Naive thymus-derived CD4-positive, alpha-beta T cell (primary cell): ENCODE results near the gene FAM184B. TPM values are rescaled to one million over a fixed set of nuclear protein-coding genes. Genes with fewer than 3 reads are reported as not detected.
A peak's percentile ranks its signal among the peaks of the same experiment; 100 is the strongest.

Experiments
- ATAC-seq: fragments of 150-1000 bp; cut with Tn5 transposase; 2 replicates; pipeline ENCODE4 v1.10.0; 2021; ENCODE audit warnings: mild to moderate bottlenecking, moderate library complexity
- CTCF ChIA-PET: fragments of 350-600 bp; sonication (Branson Sonifier 250); formaldehyde crosslinking; loops from one replicate; lab custom pipeline; 2021; ENCODE audit warnings: antibody characterized with exemption; lab: Charles Lee
- POLR2A ChIA-PET: fragments of 350-600 bp; sonication (Branson Sonifier 250); formaldehyde crosslinking; loops from one replicate; lab custom pipeline; 2021; ENCODE audit warnings: antibody characterized with exemption, inconsistent platforms; lab: Charles Lee
- DNase-seq, 9 donors: peaks; one replicate each; pipeline versions ENCODE4 v3.0.0 to v3.0.0-alpha.2; 2020 to 2022; ENCODE audit warnings: mixed read lengths in 1 of 9
- H3K27ac ChIP-seq: one replicate; pipeline ENCODE4 v1.7.0; 2013; ENCODE audit warnings: mild to moderate bottlenecking, low read depth, low read length, moderate library complexity
- H3K27me3 ChIP-seq, 2 donors: one replicate each; pipeline ENCODE4 v1.7.0; 2013; ENCODE audit warnings: low read length in 2 of 2, mild to moderate bottlenecking in 2 of 2, moderate library complexity in 2 of 2; ENCODE audit not compliant: control insufficient read depth in 2 of 2, insufficient read depth in 2 of 2
- H3K36me3 ChIP-seq, 3 experiments: 1 replicate in 2 of 3; 2 replicates in 1 of 3; pipeline ENCODE4 v1.7.0; 2013; ENCODE audit warnings: low read length in 3 of 3, mild to moderate bottlenecking in 3 of 3, moderate library complexity in 1 of 3; ENCODE audit not compliant: insufficient read depth in 3 of 3, control insufficient read depth in 2 of 3
- H3K4me1 ChIP-seq, 2 donors: one replicate each; pipeline ENCODE4 v1.7.0; 2013; ENCODE audit warnings: low read length in 2 of 2, mild to moderate bottlenecking in 2 of 2, moderate library complexity in 1 of 2; ENCODE audit not compliant: control insufficient read depth in 2 of 2, insufficient read depth in 2 of 2
- H3K4me3 ChIP-seq: 2 replicates; pipeline ENCODE4 v1.7.0; 2013; ENCODE audit warnings: mild to moderate bottlenecking, low read length
- H3K9me3 ChIP-seq, 3 experiments: 1 replicate in 2 of 3; 2 replicates in 1 of 3; pipeline ENCODE4 v1.7.0; 2013; ENCODE audit warnings: low read length in 3 of 3; ENCODE audit not compliant: control insufficient read depth in 2 of 3
- H3K27ac Mint-ChIP-seq, 9 donors: one replicate each; pipeline ENCODE4 v1.8.0; 2020 to 2022; ENCODE audit warnings: mixed read lengths in 9 of 9, mild to moderate bottlenecking in 8 of 9, moderate library complexity in 5 of 9, inconsistent platforms in 2 of 9
- H3K27me3 Mint-ChIP-seq, 5 donors: one replicate each; pipeline ENCODE4 v1.8.0; 2021 to 2022; ENCODE audit warnings: mixed read lengths in 5 of 5, mild to moderate bottlenecking in 1 of 5
- H3K36me3 Mint-ChIP-seq, 5 donors: one replicate each; pipeline ENCODE4 v1.8.0; 2020 to 2022; ENCODE audit warnings: mixed read lengths in 5 of 5, mild to moderate bottlenecking in 3 of 5, inconsistent platforms in 1 of 5
- H3K4me1 Mint-ChIP-seq, 7 donors: one replicate each; pipeline ENCODE4 v1.8.0; 2020 to 2022; ENCODE audit warnings: mixed read lengths in 7 of 7, mild to moderate bottlenecking in 3 of 7, inconsistent platforms in 1 of 7
- H3K4me3 Mint-ChIP-seq, 10 donors: one replicate each; pipeline ENCODE4 v1.8.0; 2020 to 2022; ENCODE audit warnings: mild to moderate bottlenecking in 10 of 10, mixed read lengths in 10 of 10, moderate library complexity in 6 of 10, inconsistent platforms in 2 of 10
- H3K9me3 Mint-ChIP-seq, 11 donors: one replicate each; pipeline ENCODE4 v1.8.0; 2020 to 2022; ENCODE audit warnings: mixed read lengths in 11 of 11, mild to moderate bottlenecking in 4 of 11, inconsistent platforms in 1 of 11, moderate library complexity in 1 of 11
- intact Hi-C, 2 donors: fragments of 100-400 bp; cut with micrococcal nuclease; formaldehyde crosslinking; loops; one replicate each; pipeline ENCODE4 v1.15.1; 2023
- polyA plus RNA-seq, 2 donors: library from polyadenylated mRNA; unstranded; fragments of 300-500 nt; fragmentation: Illumina TruSeq; gene quantifications; one replicate each; pipeline ENCODE4 v1.2.3, GENCODE V29; 2021
- total RNA-seq, 6 experiments: library from RNA in 5 of 6; stranded (reverse) in 5 of 6; gene quantifications; 1 replicate in 5 of 6; 2 replicates in 1 of 6; pipeline ENCODE4 v1.2.3 and lab custom pipeline; 2021 to 2026

FAM184B gene
- total and polyA plus RNA-seq, 7 experiments from 2014 or later: 0.08 TPM; not detected in 6

DNA sequence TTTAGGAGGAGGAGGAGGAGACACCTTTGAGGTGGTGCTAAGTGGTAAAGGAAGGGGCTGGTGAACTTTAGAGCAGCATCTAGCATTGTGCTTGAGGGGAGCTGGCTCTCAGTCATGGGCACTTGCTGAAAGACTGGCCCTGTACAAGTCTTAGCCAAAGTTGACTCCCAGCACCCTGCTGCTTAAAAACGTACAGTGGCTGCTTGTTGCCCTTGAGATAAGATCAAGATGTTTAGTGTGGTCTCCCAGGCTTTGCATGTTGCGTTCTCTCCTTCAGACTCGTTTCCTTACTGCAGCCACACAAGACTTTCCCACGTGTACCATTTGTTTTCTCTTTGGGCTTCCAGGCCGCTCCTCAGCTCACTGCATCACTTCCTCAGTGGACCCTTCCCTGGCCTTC lies 165.1 kb downstream of the FAM184B start:
- Mint-ChIP-seq H3K4me1 (peaks cover 23 to 63% (median 51%) of the 10 kb centered on the region in 7 donors), H3K27me3 (no peaks in the 10 kb centered on the region), H3K36me3 (peaks cover 0 to 28% (median 19%) of the 10 kb centered on the region in 5 donors), H3K9me3 (peaks cover 0 to 5% (median 0%) of the 10 kb centered on the region in 11 donors), H3K27ac (peak overlapping the region in 8 of 9 donors; percentile 32 to 93 (median 71)), H3K4me3 (peak overlapping the region; percentile 63 to 95 (median 84))
- intact Hi-C loops: loop anchor here in 1 of 2 donors (10.0 kb wide), 1 partner anchor 1391 kb away; the partner anchor contains the start of gene TAPT1
- ATAC-seq (no peak), DNase-seq (no peak)
- Histone ChIP-seq H3K27me3 (no peaks in the 10 kb centered on the region), H3K36me3 (peaks cover 0 to 42% (median under 1%) of the 10 kb centered on the region in 3 experiments), H3K27ac (no peak overlapping the region), H3K4me3 (peak overlapping the region; percentile 16), H3K9me3 (no peaks in the 10 kb centered on the region), H3K4me1 (peaks cover 19 to 31% of the 10 kb centered on the region in 2 donors)
- ChIA-PET CTCF (no interaction called here), POLR2A (interaction anchor here (1.2 kb wide), 1 partner anchor 192 kb away, joined by 3 read pairs; no protein-coding TSS in a partner anchor)

GRCh38 chr4:17614416-17615299 lies 166.8 kb downstream of the FAM184B start, which contains the start of gene MED28:
Gene MED28 (plus strand): TSS chr4:17614641. CDS start chr4:17614655, 14 bp downstream.
- peaks cover 0 to 5% (median 0%) of the 10 kb centered on the region in 11 donors for H3K9me3 Mint-ChIP-seq
- Histone ChIP-seq H3K9me3 (no peaks in the 10 kb centered on the region), H3K36me3 (peaks cover 0 to 28% (median 0%) of the 10 kb centered on the region in 3 experiments), H3K27ac (peak within 1 kb of the TSS; percentile 94), H3K27me3 (no peaks in the 10 kb centered on the region), H3K4me1 (peaks cover 19 to 31% of the 10 kb centered on the region in 2 donors), H3K4me3 (peak within 1 kb of the TSS; percentile 100)
- H3K27me3 Mint-ChIP-seq: no peaks in the 10 kb centered on the region
- peak within 1 kb of the TSS; percentile 92 to 99 (median 97) for H3K27ac Mint-ChIP-seq
- H3K36me3 Mint-ChIP-seq: peaks cover 0 to 19% (median 13%) of the 10 kb centered on the region in 5 donors
- POLR2A ChIA-PET: interaction anchor here (0.6 to 2.5 kb wide), 13 partner anchors 10 to 587 kb away, joined by 3 to 17 read pairs (median 4); partner anchors contain the start of genes DCAF16, LAP3 and NCAPG
- H3K4me3 Mint-ChIP-seq: peak within 1 kb of the TSS; percentile 86 to 100 (median 96)
- intact Hi-C loops: loop anchor here (1.0 to 10.0 kb wide), 11 partner anchors 18 to 1390 kb away; partner anchors contain the start of genes DCAF16 (in 2 of the 2), LAP3 (in 2 of the 2), NCAPG (in 2 of the 2) and QDPR (in 2 of the 2)
- H3K4me1 Mint-ChIP-seq: peaks cover 23 to 58% (median 45%) of the 10 kb centered on the region in 7 donors
- ATAC-seq (peak; percentile 97), DNase-seq (peak; percentile 91 to 96 (median 94))
- CTCF ChIA-PET: interaction anchor here (0.7 to 1.7 kb wide), 3 partner anchors 14 to 191 kb away, joined by 3 to 4 read pairs (median 3); no protein-coding TSS in a partner anchor

DNA sequence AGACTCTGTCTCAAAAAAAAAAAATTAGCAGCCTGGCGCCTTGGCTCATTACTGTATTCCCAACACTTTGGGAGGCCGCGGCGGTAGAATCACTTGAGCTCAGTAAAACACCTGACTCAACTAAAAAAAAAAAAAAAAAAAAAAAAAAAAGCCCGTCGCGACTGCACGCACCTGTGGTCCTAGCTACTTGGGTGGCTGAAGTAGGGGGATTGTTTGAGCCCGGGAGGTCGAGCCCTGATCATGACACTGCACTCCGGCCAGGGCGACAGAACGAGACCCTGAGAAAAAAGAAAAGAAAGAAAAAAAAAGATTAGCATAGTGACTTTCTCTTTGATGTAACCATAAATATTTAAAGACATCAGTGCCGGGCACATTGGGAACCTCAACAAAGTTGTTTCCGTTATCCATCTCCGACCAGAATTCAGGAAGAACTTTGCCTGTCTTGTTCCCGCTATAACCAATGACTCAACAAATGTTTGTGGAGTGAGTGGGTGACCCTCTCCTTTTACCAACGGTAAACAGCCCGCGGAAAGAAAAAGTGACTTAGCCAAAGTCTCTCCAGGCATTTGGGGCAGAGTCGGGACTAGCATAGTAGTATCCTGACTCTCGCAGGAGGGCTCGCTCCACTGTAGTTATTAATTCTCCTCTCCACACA lies 167.5 kb downstream of the FAM184B start:
- ChIA-PET CTCF (interaction anchor here (0.7 to 1.7 kb wide), 4 partner anchors 14 to 195 kb away, joined by 3 to 4 read pairs (median 3); no protein-coding TSS in a partner anchor), POLR2A (interaction anchor here (0.6 to 2.5 kb wide), 14 partner anchors 10 to 1004 kb away, joined by 3 to 17 read pairs (median 4); partner anchors contain the start of genes DCAF16, LAP3 and NCAPG)
- peak in 3 of 9 donors; percentile 17 to 32 (median 25) for DNase-seq
- H3K4me1 Mint-ChIP-seq: peaks cover 16 to 50% (median 37%) of the 10 kb centered on the region in 7 donors
- no peaks in the 10 kb centered on the region for H3K27me3 ChIP-seq
- peak overlapping the region; percentile 94 for H3K27ac ChIP-seq
- peak overlapping the region; percentile 100 for H3K4me3 ChIP-seq
- peaks cover 19 to 27% of the 10 kb centered on the region in 2 donors for H3K4me1 ChIP-seq
- peak overlapping the region; percentile 92 to 99 (median 97) for H3K27ac Mint-ChIP-seq
- no peaks in the 10 kb centered on the region for H3K27me3 Mint-ChIP-seq
- peaks cover 0 to 5% (median 0%) of the 10 kb centered on the region in 11 donors for H3K9me3 Mint-ChIP-seq
- H3K36me3 ChIP-seq: peaks cover 0 to 20% (median 0%) of the 10 kb centered on the region in 3 experiments
- H3K4me3 Mint-ChIP-seq: peak overlapping the region; percentile 86 to 100 (median 96)
- no peaks in the 10 kb centered on the region for H3K9me3 ChIP-seq
- H3K36me3 Mint-ChIP-seq: peaks cover 0 to 13% (median 7%) of the 10 kb centered on the region in 5 donors
- ATAC-seq: peak; percentile 65
- intact Hi-C loops: loop anchor here (1.0 to 10.0 kb wide), 11 partner anchors 17 to 1389 kb away; partner anchors contain the start of genes DCAF16 (in 2 of the 2), LAP3 (in 2 of the 2), NCAPG (in 2 of the 2) and QDPR (in 2 of the 2)

DNA sequence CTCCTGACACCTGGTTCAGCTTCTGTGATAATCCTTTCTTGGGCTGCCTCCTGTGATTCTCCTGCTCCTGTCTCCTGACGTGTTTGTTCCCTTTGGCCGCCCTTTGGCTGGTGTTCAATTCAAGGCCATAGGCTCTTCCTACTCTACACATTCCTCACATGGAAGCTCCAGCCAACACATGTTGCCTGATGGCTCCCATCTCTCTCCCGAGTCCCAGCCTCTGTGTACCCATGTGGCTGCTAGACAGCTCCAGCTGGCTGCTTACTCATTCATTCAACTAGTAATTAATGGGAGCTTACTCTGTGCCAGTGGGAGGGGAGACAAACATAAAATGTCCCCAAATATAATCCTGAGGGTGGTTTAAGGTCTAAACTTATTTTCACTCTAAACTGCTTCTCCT lies 176.2 kb downstream of the FAM184B start:
- peaks cover 0 to 1% (median 0%) of the 10 kb centered on the region in 11 donors for H3K9me3 Mint-ChIP-seq
- no peak for ATAC-seq
- no peaks in the 10 kb centered on the region for H3K4me1 ChIP-seq
- no peak overlapping the region for H3K27ac ChIP-seq
- H3K36me3 Mint-ChIP-seq: peaks cover 6 to 38% (median 16%) of the 10 kb centered on the region in 5 donors
- peak overlapping the region in 5 of 9 donors; percentile 23 to 59 (median 51) for H3K27ac Mint-ChIP-seq
- no peaks in the 10 kb centered on the region for H3K9me3 ChIP-seq
- peaks cover 17 to 47% (median 19%) of the 10 kb centered on the region in 3 experiments for H3K36me3 ChIP-seq
- CTCF ChIA-PET: no interaction called here
- no peak for DNase-seq
- H3K4me3 Mint-ChIP-seq: no peak overlapping the region
- no peaks in the 10 kb centered on the region for H3K27me3 Mint-ChIP-seq
- H3K4me1 Mint-ChIP-seq: peaks cover 0 to 4% (median 0%) of the 10 kb centered on the region in 7 donors
- H3K27me3 ChIP-seq: no peaks in the 10 kb centered on the region
- POLR2A ChIA-PET: no interaction called here
- intact Hi-C loops: no loop called here
- H3K4me3 ChIP-seq: no peak overlapping the region

DNA sequence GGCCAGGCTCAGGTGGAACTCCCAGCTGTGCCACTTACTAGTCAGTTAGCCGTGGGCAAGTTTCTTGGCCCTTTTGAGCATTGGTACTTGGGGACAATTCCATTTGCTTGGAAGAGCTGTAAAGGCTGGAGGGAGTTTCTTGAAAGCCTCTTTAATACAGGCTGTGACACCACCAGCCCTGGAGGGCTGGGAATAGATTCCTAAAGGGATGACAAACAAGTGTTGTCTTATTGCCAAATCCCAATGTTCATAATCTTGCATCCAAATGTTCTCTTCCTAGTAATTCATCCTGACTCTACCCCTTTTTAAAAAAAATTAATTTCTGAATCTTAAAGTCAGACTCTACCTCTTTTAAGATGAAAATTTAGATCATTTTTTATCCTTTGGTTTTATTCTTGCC lies 181.6 kb downstream of the FAM184B start:
- H3K27me3 ChIP-seq: no peaks in the 10 kb centered on the region
- peaks cover 9 to 47% (median 11%) of the 10 kb centered on the region in 5 donors for H3K36me3 Mint-ChIP-seq
- ATAC-seq: no peak
- peaks cover 9 to 63% (median 14%) of the 10 kb centered on the region in 3 experiments for H3K36me3 ChIP-seq
- H3K4me3 Mint-ChIP-seq: no peak overlapping the region
- peak overlapping the region in 1 of 9 donors; percentile 86 for H3K27ac Mint-ChIP-seq
- no peaks in the 10 kb centered on the region for H3K27me3 Mint-ChIP-seq
- no peak overlapping the region for H3K4me3 ChIP-seq
- H3K27ac ChIP-seq: no peak overlapping the region
- H3K4me1 ChIP-seq: no peaks in the 10 kb centered on the region
- CTCF ChIA-PET: interaction anchor here (0.7 to 1.3 kb wide), 3 partner anchors 10 to 37 kb away, joined by 3 to 4 read pairs (median 3); partner anchors contain the start of gene MED28
- no peaks in the 10 kb centered on the region for H3K9me3 Mint-ChIP-seq
- H3K4me1 Mint-ChIP-seq: peaks cover 0 to 7% (median 0%) of the 10 kb centered on the region in 7 donors
- POLR2A ChIA-PET: interaction anchor here (1.1 kb wide), 1 partner anchor 54 kb away, joined by 3 read pairs; no protein-coding TSS in a partner anchor
- DNase-seq: no peak
- intact Hi-C loops: no loop called here
- no peaks in the 10 kb centered on the region for H3K9me3 ChIP-seq
